HG03159 (cell line): ENCODE results near the gene IL17RA.

Experiments used
- ATAC-seq: cut with Tn5 transposase; IDR thresholded peaks from one replicate; pipeline ENCODE4 v1.9.1; 2021; ENCODE audit warnings: mild to moderate bottlenecking, moderate library complexity; ENCODE audit not compliant: unreplicated experiment

Gene IL17RA

DNA sequence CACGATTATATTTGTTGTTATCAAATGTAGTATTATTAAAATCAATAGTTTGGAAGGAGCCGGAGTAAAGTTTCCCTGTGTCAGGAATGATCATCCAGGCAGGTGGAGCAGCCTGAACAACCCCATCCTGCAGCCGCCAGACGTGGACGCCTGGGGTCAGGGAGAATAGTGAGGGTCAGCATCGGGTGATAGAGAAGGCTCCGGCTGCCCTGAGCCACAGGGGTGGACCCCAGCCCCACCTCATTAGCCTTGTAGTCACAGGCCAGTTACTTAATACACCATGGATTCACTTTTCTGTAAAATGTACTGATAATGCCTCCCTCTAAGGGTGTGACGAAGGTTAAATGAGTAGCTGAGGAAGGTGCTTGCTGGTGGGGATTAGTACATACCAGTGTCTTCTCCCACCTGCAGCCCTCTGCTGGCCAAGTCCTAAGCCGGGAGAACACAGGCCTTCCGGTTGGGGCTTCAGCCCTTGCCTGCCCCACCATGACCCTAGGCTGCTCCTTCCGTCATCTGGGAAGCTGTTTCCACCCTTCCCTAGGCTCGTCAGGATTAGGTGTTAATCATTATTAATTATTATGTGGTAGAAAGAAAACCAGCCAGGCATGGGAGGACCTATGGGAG, 21.5 kb downstream of the IL17RA start:
- no peak for ATAC-seq

DNA sequence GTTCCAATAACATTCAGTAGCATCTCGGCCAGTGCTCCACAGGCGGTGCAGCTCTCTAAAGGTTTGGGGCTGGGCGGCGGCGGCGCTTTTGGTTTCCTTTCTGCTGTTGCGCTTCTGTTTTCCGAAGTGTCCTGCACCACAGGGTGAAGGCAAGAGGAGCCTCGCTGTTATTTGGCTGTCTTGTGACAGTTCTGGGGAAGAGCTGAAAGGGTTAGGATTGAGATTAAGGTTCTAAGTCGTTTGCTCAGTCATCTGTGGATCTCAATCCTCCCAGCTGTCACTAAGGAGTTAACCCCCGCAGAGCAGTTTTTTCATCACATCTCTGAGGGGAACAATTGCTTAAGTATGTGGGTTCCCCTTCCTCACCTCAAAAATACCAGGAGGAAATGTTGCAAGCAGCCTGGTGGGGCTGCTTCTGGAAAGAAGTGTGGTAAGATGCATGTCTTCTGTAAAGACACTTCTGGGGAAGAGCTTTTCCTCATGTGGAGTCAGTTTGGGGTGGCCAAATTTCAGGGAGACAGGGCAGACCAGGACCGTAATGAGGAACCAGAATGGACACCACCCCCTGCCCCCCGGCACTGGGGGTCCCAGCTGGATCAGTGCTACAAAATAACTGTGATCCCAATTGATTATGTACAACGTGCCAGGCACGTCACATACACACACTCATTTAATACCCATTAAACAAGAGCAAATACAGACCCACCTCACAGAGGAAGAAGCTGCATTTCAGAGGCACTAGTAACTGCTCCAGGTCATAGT, 22.2 kb downstream of the IL17RA start:
- ATAC-seq: no peak

DNA sequence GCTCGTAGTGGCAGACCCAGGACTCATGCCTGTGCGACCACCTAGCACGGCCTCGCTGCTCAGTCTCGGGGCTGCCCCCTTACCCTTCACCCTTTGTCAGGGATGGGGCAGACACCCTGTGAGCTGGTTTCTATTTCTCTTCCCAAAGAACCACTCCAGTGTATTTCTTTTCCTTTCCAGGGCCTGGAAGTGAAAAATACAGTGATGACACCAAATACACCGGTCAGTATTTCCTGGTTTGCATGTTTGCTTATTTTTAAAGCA, 22.7 kb downstream of the IL17RA start:
- ATAC-seq: no peak

DNA sequence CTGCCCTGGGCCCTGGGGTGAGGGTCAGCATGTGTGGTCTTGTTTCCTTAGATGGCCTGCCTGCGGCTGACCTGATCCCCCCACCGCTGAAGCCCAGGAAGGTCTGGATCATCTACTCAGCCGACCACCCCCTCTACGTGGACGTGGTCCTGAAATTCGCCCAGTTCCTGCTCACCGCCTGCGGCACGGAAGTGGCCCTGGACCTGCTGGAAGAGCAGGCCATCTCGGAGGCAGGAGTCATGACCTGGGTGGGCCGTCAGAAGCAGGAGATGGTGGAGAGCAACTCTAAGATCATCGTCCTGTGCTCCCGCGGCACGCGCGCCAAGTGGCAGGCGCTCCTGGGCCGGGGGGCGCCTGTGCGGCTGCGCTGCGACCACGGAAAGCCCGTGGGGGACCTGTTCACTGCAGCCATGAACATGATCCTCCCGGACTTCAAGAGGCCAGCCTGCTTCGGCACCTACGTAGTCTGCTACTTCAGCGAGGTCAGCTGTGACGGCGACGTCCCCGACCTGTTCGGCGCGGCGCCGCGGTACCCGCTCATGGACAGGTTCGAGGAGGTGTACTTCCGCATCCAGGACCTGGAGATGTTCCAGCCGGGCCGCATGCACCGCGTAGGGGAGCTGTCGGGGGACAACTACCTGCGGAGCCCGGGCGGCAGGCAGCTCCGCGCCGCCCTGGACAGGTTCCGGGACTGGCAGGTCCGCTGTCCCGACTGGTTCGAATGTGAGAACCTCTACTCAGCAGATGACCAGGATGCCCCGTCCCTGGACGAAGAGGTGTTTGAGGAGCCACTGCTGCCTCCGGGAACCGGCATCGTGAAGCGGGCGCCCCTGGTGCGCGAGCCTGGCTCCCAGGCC, 23.7 kb downstream of the IL17RA start:
- ATAC-seq: no peak

DNA sequence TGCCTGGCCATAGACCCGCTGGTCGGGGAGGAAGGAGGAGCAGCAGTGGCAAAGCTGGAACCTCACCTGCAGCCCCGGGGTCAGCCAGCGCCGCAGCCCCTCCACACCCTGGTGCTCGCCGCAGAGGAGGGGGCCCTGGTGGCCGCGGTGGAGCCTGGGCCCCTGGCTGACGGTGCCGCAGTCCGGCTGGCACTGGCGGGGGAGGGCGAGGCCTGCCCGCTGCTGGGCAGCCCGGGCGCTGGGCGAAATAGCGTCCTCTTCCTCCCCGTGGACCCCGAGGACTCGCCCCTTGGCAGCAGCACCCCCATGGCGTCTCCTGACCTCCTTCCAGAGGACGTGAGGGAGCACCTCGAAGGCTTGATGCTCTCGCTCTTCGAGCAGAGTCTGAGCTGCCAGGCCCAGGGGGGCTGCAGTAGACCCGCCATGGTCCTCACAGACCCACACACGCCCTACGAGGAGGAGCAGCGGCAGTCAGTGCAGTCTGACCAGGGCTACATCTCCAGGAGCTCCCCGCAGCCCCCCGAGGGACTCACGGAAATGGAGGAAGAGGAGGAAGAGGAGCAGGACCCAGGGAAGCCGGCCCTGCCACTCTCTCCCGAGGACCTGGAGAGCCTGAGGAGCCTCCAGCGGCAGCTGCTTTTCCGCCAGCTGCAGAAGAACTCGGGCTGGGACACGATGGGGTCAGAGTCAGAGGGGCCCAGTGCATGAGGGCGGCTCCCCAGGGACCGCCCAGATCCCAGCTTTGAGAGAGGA, 24.5 kb downstream of the IL17RA start:
- no peak for ATAC-seq

DNA sequence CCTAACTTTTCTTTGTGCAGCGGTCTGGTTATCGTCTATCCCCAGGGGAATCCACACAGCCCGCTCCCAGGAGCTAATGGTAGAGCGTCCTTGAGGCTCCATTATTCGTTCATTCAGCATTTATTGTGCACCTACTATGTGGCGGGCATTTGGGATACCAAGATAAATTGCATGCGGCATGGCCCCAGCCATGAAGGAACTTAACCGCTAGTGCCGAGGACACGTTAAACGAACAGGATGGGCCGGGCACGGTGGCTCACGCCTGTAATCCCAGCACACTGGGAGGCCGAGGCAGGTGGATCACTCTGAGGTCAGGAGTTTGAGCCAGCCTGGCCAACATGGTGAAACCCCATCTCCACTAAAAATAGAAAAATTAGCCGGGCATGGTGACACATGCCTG, 25.2 kb downstream of the IL17RA start:
- ATAC-seq: no peak

DNA sequence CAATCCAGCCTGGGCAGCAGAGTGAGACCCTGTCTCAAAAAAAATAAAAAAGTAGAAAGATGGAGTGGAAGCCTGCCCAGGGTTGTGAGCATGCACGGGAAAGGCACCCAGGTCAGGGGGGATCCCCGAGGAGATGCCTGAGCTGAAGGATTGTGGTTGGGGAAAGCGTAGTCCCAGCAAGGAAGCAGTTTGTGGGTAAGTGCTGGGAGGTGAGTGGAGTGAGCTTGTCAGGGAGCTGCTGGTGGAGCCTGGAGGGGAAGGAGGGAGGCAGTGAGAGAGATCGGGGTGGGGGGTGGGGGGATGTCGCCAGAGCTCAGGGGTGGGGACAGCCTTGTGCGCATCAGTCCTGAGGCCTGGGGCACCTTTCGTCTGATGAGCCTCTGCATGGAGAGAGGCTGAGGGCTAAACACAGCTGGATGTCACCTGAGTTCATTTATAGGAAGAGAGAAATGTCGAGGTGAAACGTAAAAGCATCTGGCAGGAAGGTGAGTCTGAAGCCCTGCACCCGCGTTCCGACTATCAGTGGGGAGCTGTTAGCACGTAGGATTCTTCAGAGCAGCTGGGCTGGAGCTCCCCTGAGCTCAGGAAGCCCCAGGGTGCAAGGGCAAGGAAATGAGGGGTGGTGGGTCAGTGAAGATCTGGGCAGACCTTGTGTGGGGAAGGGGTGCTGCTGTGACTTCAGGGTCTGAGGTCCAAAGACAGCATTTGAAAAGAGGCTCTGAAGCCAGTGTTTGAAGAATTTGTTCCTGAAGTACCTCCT, 26.2 kb downstream of the IL17RA start:
- ATAC-seq: no peak

DNA sequence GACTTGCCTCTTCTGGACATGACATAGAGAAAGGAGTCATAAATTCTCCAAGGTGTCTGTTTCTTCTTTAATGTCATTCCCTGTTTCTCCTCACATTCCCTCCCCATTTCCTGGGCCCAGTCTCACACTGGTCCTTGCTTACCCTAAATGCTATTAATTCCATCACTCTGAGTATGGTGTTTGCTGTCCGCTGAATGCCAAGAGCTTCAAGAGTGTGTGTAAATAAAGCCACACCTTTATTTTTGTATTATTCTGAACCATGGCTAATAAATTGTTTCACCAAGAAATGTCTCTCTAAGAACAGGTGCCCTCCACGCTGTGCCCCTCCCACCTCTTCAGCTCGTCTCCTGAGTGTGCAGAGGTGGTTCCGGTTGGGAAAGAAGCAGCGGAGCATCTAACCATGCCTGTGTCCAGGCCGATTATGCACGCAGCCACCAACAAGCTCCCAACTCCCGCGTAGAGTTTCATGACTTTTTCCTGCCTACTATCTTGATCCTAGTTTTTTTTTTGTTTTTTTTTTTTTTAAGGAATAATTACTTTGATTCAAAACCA, 27.8 kb downstream of the IL17RA start:
- no peak for ATAC-seq

DNA sequence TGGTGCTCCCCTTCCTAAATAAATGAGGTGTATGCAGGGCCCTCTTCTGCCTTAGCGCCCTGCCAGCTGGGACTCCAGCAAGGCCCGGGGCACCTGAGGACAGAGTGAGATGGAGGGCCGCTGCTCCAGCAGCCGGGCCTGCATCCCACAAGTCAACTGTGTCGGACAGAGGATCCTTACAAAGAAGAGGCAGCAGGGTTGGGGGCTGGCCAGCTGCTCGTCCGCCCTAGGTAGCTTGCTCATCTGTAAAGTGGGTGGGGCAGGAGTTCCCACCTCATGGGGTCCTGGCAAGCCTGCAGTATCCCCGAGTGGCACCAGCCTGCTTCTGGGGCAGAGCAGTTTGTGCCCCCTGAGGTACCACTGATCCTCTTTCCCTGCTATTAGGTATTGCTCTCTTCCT, 28.8 kb downstream of the IL17RA start:
- no peak for ATAC-seq

DNA sequence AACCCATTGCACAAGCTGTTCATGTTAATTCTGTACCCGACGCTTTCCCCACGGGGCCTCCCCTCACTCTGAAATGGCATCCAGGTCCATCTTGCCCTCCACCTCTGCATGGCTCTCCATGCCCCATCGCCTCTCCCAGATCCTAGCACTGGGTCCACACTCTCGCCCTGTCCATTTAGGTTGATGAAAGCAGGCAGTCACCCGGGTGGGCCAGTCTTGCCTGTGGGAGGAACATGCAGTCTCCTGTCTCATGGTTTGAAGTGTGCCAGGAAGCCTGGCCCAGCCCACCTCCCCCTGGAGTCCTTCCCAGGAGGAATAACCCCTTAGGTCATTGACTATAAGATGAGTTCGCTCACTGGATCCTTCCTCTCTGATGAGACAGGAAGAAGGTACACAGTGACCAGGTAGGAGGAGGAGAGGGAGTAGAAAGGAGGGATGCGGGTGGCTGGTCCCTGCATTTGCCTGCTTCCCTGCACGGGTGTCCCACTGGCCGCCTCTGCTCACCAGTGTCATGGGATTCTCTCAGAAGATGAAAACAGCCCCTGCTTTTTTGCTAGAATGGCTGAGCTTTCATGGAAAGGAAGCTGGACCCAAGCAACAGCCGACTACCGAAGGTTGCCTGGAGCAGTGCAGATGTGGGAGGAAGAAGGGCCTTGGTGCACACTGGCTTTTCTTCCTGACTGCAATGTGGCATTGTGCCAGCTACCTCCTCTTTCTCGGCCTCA, 29.5 kb downstream of the IL17RA start:
- ATAC-seq: no peak

DNA sequence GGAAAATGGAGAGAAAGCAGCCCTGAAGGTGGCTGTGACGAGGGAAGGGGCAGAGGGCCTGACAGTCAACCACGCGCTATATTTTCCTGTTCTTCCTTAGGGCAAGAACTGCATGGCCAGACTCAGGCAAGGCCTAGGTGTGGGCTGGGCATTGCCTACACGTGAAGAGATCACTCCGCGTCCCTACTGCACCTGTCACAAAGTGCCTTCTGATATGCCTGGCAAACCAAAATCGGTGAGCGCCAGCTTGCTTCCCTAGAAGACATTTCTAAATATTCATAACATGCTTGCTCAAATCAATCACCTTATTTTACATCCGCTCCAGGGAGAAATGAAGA, 30.1 kb downstream of the IL17RA start:
- ATAC-seq: no peak

DNA sequence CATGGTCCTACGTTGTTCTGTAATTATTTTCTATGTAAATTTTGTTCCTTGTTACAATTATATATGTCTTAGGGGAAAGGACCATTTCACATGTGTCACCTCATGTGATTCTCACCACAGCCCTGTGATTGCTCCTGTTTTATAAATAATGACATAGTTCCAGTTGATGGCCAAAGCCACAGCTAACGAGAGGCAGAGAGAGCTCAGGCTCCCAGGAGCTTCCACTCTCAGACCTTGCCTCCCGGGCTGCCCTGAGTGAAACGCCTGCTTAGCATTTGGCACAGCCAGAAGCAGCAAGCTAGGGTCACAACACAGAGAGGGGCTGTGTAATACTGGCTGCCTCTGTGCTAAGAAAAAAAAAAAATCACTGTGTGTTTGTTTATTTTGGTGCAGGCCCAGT, 30.4 kb downstream of the IL17RA start:
- ATAC-seq: no peak

DNA sequence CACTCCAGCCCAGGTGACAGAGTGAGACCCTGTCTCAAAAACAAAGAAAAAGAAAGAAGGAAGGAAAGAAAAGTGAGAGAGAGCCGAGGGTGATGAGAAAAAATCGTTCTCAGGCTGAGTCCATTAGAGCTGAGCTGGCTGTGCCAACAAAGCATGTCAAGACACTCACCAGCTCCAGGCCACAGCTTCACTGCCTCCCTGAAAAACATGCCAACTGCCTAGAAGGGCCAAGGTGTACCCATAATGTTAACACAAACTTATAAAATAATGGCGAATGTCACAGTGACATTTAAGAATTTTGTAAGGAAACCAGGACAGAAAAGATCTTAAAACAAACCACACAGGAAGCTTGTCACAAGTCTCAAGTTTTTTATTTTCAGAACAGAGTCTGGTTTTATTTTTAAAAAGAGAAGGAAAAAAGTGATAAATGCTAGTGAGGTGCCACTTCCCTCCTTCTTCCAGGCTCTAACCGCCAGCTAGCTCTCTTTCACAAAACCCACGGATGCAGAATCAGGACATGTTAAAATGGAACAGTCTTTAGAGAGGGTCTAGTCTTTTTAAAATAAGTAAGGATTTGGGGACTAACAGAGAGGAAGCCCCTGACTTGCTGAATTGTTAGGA, 31.3 kb downstream of the IL17RA start:
- ATAC-seq: no peak

DNA sequence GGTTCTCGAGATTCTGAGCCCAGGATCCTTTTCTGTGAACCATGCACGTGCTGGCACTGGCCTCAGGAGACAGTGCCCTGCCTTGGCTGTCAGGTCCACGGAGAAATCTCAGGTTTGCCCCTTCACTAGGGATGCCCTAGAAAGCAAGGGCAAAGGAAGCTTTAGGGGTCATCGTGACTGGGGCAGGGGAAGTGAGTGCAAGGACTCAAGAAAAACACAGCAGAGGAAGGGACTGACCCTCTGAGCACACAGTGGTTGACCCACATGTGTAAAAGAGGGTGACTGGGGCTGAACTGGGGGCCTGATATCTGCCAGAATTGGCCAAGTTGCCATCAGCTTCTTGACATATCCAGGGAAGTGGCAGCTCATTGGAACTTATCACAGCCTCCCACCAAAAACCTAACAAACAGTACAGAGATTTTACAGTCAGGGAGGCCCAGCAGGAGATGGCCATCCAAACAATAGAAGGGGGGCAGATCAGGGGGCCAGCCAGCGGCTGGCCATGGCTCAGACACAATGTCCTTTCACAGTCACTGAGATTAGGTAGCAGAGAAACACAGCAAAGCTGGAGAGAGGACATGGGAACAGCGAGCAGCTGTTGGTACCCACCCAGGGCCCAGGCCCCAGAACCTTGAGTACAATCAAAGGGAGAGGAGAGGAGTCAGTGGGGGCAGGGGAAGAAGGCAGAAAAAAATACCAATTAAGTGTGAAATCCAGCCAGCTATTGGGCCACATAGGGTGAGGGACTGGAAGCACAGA, 32.0 kb downstream of the IL17RA start:
- no peak for ATAC-seq

DNA sequence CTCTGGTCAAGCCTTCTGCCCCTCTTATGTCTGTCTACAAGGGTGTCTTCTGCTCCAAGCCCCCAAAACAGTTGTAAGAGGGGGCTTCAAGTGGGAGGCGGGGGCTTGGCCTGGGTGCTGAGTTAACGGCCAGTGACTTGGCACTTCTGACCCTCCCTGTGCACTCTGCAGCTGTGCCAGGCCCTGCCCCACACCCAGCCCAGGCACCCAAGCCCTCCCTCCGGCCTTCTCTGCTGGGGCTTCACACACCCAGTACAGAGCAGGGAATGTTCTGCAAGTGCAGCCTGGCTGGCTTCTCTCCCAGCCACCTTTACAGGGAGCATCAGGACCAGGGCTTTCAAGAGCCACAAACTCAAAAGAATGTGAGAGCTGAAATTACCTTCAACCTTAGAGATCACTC, 32.6 kb downstream of the IL17RA start:
- ATAC-seq: no peak

DNA sequence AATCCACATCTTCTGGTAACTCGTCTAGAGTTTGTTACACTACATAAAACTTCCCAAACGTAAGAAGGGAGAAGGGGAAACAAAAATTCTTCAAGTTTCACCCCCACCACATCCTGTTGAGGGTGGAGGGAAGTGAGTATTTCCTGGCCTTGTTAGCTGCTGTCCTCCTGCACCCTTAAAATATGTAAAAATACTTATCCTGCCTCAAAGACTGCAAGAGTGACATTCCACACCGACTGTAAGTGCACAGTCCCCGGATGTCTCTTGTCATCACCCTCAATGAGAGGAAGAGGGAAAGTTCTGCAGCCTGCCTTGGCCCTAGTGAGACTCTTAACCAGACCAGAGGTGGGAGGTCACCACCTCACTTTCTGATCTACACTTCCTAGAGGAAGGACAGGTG, 33.1 kb downstream of the IL17RA start:
- ATAC-seq: no peak

DNA sequence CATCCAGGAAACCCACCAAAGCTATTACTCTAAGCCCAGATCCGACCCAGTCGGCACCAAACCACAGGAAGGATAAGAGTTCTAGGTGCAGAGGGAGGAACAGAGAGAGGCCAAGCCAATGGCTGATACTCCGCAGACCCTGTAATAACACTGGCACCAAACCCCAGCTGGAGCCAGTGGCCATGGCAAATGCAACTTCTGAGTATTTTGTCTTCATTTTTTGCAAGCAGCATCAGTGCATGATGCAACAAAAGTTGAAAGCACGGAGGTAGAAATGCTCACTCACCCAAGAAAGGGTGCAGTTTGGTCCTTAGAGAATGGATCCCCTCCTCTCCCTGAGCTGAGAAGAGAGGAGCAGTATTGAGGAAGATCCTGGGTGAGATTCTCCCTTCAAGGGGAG, 33.5 kb downstream of the IL17RA start:
- ATAC-seq: no peak

DNA sequence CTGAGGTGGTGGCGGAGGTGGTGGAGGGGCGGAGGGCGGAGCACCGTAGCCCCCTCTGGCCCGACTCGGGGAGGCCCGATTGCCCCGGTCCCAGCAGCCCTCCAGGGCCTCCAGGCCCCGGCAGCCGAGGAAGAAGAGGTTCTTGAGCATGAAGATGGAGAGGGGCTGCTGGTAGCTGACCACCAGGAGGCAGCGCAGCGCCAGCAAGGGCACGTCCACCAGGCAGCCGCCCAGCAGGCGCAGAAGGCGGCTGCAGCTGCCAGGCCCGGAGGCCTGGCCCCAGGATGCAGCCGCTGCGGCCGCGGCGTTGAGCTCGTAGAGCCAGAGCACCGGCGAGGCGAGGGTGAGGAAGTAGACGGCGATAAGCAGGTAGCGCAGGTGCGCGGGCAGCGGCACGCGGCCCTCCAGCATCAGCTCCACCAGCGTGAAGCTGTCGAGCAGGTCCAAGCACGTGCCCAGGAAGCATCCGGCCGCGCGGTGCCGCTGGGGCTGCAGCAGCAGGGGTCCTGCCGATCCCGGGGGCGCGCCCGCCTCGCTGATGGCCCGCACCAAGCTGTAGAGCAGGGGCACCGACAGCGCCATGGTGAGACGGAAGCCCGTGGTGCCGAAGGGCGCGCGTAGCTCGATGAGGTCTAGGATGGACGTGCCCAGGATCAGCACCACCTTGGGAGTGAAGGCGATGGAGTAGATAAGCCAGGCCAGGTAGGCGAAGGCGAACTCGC, 34.8 kb downstream of the IL17RA start:
- no peak for ATAC-seq
